HG02763 (cell line): ENCODE results near the gene ATP7A.
A peak's percentile ranks its signal among the peaks of the same experiment; 100 is the strongest.
"Not testable (repeated sequence)": the region's sequence is repeated elsewhere in the genome, so short reads cannot be mapped to it uniquely, and the experiment has no call there.

Experiments used
- ATAC-seq: cut with Tn5 transposase; IDR thresholded peaks from one replicate; pipeline ENCODE4 v1.9.1; 2021; ENCODE audit warnings: mild to moderate bottlenecking, moderate library complexity; ENCODE audit not compliant: unreplicated experiment

ATP7A gene

GRCh38 chrX:77910108-77910840 lies at the start of gene ATP7A:
Gene ATP7A, plus strand, starts transcription at chrX:77910693. Its CDS starts 60,949 bp downstream, at chrX:77971642.
- ATAC-seq: peak; percentile 95

DNA sequence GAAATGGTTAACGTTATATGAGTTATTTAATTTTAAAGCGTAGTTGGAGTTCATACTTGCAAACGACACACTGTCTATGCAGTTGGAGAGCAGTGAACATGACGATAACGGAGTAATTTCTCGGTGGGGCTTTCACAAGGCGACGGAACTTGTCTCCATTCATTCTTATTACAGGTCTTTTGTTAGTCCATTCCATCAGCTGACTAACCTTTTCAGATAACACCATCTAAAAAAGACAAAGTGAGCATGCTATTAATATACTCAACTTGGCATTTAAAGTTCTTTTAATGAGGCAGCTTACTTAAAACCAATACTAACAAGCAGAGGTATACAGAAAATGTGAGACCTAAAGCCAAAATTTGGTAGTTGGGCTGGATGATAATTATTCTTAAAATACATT lies 35.1 kb upstream of the ATP7A start:
- ATAC-seq: no peak

DNA sequence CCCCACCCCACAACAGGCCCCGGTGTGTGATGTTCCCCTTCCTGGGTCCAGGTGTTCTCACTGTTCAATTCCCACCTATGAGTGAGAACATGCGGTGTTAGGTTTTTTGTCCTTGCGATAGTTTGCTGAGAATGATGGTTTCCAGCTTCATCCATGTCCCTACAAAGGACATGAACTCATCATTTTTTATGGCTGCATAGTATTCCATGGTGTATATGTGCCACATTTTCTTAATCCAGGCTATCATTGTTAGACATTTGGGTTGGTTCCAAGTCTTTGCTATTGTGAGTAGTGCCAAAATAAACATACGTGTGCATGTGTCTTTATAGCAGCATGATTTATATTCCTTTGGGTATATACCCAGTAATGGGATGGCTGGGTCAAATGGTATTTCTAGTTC lies 29.1 kb upstream of the ATP7A start:
- not testable (repeated sequence) for ATAC-seq

GRCh38 chrX:77892887-77893286 lies 17.6 kb upstream of the ATP7A start:
- no peak for ATAC-seq

- no peak for ATAC-seq
These were observed 16.8 kb upstream of the ATP7A start for GRCh38 chrX:77893713-77894112.

GRCh38 chrX:77894921-77895886 lies 15.3 kb upstream of the ATP7A start, which contains the start of gene MAGT1:
Gene MAGT1, minus strand, starts transcription at chrX:77895435. Its CDS starts 25 bp downstream, at chrX:77895410.
- peak; percentile 93 for ATAC-seq

- peak; percentile 59 for ATAC-seq
These were observed 11.2 kb upstream of the ATP7A start, which contains the start of gene COX7B for GRCh38 chrX:77899081-77899828. Gene COX7B, plus strand, starts transcription at chrX:77899468. Its CDS starts 86 bp downstream, at chrX:77899554.

DNA sequence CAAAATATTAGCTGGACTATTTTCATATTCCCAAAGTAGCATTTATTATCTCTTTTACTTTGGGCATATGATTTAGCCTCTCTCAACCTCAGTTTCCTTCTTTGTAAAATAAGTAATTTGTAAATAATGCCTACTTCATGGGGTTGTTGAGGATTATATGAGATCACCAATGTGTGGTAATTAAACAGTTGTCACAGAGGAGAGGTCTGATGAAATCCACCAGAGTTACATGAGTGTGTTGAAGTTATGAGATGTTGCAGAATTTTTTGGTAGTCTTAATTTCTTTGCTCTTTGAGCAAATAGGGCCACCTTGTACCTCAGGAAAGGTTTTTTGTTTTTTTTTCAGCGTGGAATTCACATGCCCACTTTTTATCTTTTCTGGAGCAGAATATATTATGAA lies 9.8 kb upstream of the ATP7A start:
- no peak for ATAC-seq

DNA sequence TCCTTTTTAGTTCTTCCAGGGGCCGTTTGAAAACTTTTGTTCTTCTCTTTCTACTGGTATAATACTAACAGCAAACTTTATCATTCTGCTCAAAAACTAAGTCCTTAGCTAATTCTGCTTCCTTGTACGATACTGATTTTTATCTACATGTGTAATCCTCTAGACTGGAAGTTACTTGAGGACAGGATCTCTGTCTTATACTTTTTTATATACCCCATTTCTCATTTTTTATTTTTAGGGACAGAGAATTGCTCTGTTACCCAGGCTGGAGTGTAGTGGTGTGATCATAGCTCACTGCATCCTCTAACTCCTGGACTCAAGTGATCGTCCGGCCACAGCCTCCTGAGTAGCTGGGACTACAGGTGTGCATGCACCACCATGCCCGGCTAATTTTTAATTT lies 9.0 kb upstream of the ATP7A start:
- ATAC-seq: no peak

DNA sequence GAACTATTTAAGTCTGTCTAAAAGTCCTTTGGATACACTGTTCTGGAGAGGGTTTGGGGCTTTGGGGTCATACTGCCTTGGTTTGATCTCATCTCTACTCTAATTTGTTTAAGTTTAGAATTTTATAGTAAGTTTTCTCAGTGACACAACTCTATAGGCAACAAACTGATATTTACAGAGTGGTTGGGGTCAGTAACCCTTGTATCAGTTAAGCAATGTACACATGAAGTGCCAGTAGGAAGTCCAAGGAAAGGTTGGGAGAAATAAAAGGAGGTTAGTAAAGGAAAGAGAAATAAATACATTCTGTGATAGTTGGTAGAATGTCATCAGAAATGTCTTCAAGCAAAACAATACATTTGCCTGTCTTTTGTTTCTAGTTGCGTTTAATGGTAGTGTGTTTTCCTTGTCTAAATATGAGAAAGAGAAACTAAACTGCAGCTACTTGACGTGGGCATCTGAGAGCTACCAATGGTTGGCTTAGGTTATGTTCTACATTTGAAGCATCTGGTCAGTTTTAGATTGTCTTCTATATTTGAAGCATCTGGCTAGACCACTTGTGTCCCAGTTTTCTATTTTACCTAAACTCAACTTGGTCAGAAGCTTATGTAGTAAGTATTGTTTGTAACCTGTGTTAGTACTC lies 6.9 kb downstream of the ATP7A start:
- ATAC-seq: peak; percentile 64

DNA sequence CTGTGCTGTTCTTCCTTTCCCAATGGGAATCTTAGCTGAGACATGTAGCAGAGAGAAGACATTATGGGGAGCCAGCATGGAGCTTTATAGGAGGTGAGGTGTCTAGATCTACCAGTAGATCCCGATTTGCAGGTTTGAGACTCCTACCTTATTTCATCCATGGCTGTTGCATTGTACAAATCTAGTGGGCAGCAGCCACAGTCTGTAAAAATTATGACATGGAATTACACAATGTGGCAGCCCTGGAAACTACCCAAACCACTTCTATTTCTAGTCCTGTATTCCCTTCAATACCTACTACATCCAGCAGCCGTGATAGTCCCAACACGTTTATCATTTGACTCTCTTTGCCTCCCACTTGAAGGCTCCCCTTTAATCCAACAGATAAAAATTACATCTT lies 8.1 kb downstream of the ATP7A start:
- ATAC-seq: no peak

GRCh38 chrX:77919370-77919769 lies 8.9 kb downstream of the ATP7A start:
- not testable (repeated sequence) for ATAC-seq

- no peak for ATAC-seq
These were observed 12.3 kb downstream of the ATP7A start for GRCh38 chrX:77922787-77923186.

- no peak for ATAC-seq
These were observed 13.9 kb downstream of the ATP7A start for GRCh38 chrX:77924320-77924859.

DNA sequence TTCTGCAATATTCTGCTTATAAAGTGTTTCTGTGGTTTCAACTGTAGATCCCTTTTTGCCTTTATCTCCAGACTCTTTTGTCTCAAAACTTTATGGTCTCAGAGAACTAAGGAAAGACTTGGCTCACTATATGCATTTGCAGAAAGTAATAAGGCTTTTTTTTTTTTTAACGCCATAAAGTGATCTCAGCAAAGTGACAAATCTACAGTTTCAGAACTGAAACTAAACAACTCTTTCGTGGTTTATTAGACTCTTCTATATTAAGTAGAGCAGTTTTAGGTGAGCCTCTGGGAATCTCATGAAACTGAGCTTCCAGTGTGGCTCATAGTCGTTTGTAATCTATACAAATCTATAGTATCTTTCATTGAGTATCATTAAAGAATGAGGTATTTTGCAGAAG lies 15.3 kb downstream of the ATP7A start:
- ATAC-seq: no peak

DNA sequence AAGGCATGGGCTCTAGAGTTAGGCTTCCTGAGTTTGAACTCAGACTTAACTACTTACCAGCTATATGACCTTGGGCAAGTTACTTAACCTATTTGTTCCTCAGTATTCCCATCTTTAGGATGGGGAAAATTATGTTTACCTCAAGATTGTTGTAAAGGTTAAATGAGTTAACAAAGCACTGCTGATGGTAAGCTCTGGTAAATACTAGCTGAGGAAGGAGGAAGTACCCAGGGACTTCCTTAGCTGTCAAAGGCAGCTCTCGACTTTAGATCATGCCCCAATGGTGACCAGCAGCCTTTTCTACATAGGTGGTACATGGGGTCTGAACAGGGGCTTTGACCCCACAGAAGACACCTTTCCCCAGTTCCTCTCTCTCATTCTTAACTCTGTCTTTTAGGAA lies 20.1 kb downstream of the ATP7A start:
- ATAC-seq: no peak

- ATAC-seq: no peak
These were observed 25.4 kb downstream of the ATP7A start for GRCh38 chrX:77935886-77936285.

- ATAC-seq: no peak
These were observed 25.8 kb downstream of the ATP7A start for GRCh38 chrX:77936299-77936698.

DNA sequence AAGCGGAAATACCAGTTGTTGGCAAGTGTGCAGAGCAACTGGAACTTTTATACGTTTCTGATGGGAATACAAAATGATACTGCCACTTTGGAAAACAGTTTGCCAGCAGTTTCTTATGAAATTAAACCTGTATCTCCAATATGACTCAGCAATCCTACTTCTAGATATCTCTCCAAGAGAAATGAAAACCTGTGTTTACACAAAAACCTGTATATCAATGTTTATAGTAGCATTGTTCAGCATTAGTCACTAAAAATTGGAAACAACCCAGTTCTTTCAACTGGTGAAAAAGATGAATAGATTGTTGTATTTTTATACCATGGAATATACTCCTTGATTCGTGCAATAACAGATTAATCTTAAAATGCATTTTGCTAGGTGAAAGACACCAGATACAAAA lies 26.8 kb downstream of the ATP7A start:
- no peak for ATAC-seq

- ATAC-seq: no peak
These were observed 27.7 kb downstream of the ATP7A start for GRCh38 chrX:77938083-77938680.
